SK-N-SH treated with all-trans-retinoic acid at 6 μM for 48 hours (cell line): ENCODE data around the gene LFNG.

Experiments
- ATAC-seq: fragments of 200-7000 bp; cut with Tn5 transposase; 3 replicates; pipeline ENCODE4 v1.9.1; 2020; ENCODE audit warnings: mild to moderate bottlenecking, moderate library complexity
- ARNTL ChIP-seq: fragments of 450-650 bp; formaldehyde crosslinking; IDR thresholded peaks from 2 replicates; pipeline ENCODE4 v1.5.0; 2020; ENCODE audit warnings: low read depth, mild to moderate bottlenecking, moderate library complexity, borderline replicate concordance
- BACH2 ChIP-seq: fragments of 250-450 bp; sonication (Bioruptor Pico); IDR thresholded peaks from 2 replicates; pipeline ENCODE4 v1.9.0; 2021; ENCODE audit warnings: mild to moderate bottlenecking, borderline replicate concordance
- CREB5 ChIP-seq: fragments of 250-450 bp; sonication (Bioruptor Pico); IDR thresholded peaks from 2 replicates; pipeline ENCODE4 v1.5.1; 2020; ENCODE audit warnings: low read depth, mild to moderate bottlenecking, moderate library complexity
- CSDC2 ChIP-seq: fragments of 250-450 bp; sonication (Bioruptor Pico); IDR thresholded peaks from 2 replicates; pipeline ENCODE4 v1.5.0; 2020; ENCODE audit warnings: mild to moderate bottlenecking, moderate library complexity
- CSRNP3 ChIP-seq: fragments of 250-450 bp; sonication (Bioruptor Pico); IDR thresholded peaks from 2 replicates; pipeline ENCODE4 v1.5.1; 2021; ENCODE audit warnings: mild to moderate bottlenecking, moderate library complexity
- ESRRG ChIP-seq: fragments of 250-450 bp; sonication (Bioruptor Pico); IDR thresholded peaks from 2 replicates; pipeline ENCODE4 v1.6.1; 2021; ENCODE audit warnings: mild to moderate bottlenecking
- GLIS3 ChIP-seq: fragments of 250-450 bp; sonication (Bioruptor Pico); IDR thresholded peaks from 2 replicates; pipeline ENCODE4 v1.5.0; 2020; ENCODE audit warnings: mild to moderate bottlenecking, moderate library complexity
- ISL1 ChIP-seq: fragments of 250-450 bp; sonication (Bioruptor Pico); IDR thresholded peaks from 2 replicates; pipeline ENCODE4 v2.1.2; 2022; ENCODE audit warnings: mild to moderate bottlenecking, moderate library complexity
- OSR1 ChIP-seq: fragments of 250-450 bp; sonication (Bioruptor Pico); IDR thresholded peaks from 2 replicates; pipeline ENCODE4 v1.8.0; 2022; ENCODE audit warnings: moderate library complexity, mild to moderate bottlenecking, inconsistent platforms
- PATZ1 ChIP-seq: fragments of 250-450 bp; sonication (Bioruptor Pico); IDR thresholded peaks from 2 replicates; pipeline ENCODE4 v1.8.0; 2020; ENCODE audit warnings: mild to moderate bottlenecking, moderate library complexity, borderline replicate concordance
- RARB ChIP-seq: fragments of 250-450 bp; sonication (Bioruptor Pico); IDR thresholded peaks from 2 replicates; pipeline ENCODE4 v1.8.0; 2021; ENCODE audit warnings: mild to moderate bottlenecking, moderate library complexity
- SNAI2 ChIP-seq: fragments of 250-450 bp; sonication (Bioruptor Pico); IDR thresholded peaks from 2 replicates; pipeline ENCODE4 v1.5.0; 2020; ENCODE audit warnings: mild to moderate bottlenecking, moderate library complexity
- TOX ChIP-seq: fragments of 250-450 bp; sonication (Bioruptor Pico); IDR thresholded peaks from 2 replicates; pipeline ENCODE4 v1.8.0; 2021; ENCODE audit warnings: mild to moderate bottlenecking, moderate library complexity, borderline replicate concordance
- TSHZ2 ChIP-seq: fragments of 250-450 bp; sonication (Bioruptor Pico); IDR thresholded peaks from 2 replicates; pipeline ENCODE4 v1.5.0; 2020; ENCODE audit warnings: mild to moderate bottlenecking, moderate library complexity
- ZC3H10 ChIP-seq: fragments of 250-450 bp; sonication (Bioruptor Pico); IDR thresholded peaks from 2 replicates; pipeline ENCODE4 v1.5.1; 2021; ENCODE audit warnings: mild to moderate bottlenecking, moderate library complexity
- ZFP30 ChIP-seq: fragments of 450-650 bp; formaldehyde crosslinking; IDR thresholded peaks from 2 replicates; pipeline ENCODE4 v1.5.0; 2022; ENCODE audit warnings: mild to moderate bottlenecking, moderate library complexity
- ZNF565 ChIP-seq: fragments of 450-650 bp; formaldehyde crosslinking; conservative IDR thresholded peaks from 2 replicates; pipeline ENCODE4 v1.5.0; 2020; ENCODE audit warnings: low read depth, mild to moderate bottlenecking, moderate library complexity
- ZNF70 ChIP-seq: fragments of 450-650 bp; formaldehyde crosslinking; IDR thresholded peaks from 2 replicates; pipeline ENCODE4 v1.5.0; 2020; ENCODE audit warnings: mild to moderate bottlenecking, moderate library complexity
- ZNF8 ChIP-seq: fragments of 450-650 bp; formaldehyde crosslinking; IDR thresholded peaks from 2 replicates; pipeline ENCODE4 v1.5.0; 2020; ENCODE audit warnings: mild to moderate bottlenecking, moderate library complexity

Gene LFNG

GRCh38 chr7:2551418-2551817 lies 31.8 kb downstream of the LFNG start:
- ATAC-seq: no peak
- TF ChIP-seq ZFP30 (CRISPR knock-in tag) (no peak), ESRRG (CRISPR knock-in tag) (no peak), GLIS3 (CRISPR knock-in tag) (no peak), ISL1 (no peak), CREB5 (no peak), PATZ1 (CRISPR knock-in tag) (no peak), ZNF8 (no peak), ZNF70 (no peak)
- TF ChIP-seq, all 23 proteins: peak for 0

- no peak for ATAC-seq
- no peak for TF ChIP-seq CSDC2 (CRISPR knock-in tag)
- TF ChIP-seq, all 23 proteins: peak for 0
Observed at GRCh38 chr7:2553108-2553507, 33.5 kb downstream of the LFNG start.

- no peak for ATAC-seq
- no peak for TF ChIP-seq RARB (CRISPR knock-in tag)
- TF ChIP-seq CREB5: no peak
- TF ChIP-seq GLIS3 (CRISPR knock-in tag): no peak
- no peak for TF ChIP-seq TOX (CRISPR knock-in tag)
- TF ChIP-seq PATZ1 (CRISPR knock-in tag): no peak
- no peak for TF ChIP-seq TSHZ2 (CRISPR knock-in tag)
- TF ChIP-seq ZNF8: no peak
- no peak for TF ChIP-seq CSRNP3
- TF ChIP-seq ZFP30 (CRISPR knock-in tag): no peak
- no peak for TF ChIP-seq ARNTL (CRISPR knock-in tag)
- no peak for TF ChIP-seq ZC3H10
- no peak for TF ChIP-seq CSDC2 (CRISPR knock-in tag)
- TF ChIP-seq BACH2 (CRISPR knock-in tag): no peak
- TF ChIP-seq ZNF70: no peak
- TF ChIP-seq OSR1 (CRISPR knock-in tag): no peak
- no peak for TF ChIP-seq ZNF565 (CRISPR knock-in tag)
- no peak for TF ChIP-seq SNAI2 (CRISPR knock-in tag)
- no peak for TF ChIP-seq ISL1
Observed at GRCh38 chr7:2553831-2554581, 34.4 kb downstream of the LFNG start.
